ENCODE results near the gene FAM216A.
A peak's percentile ranks its signal among the peaks of the same experiment; 100 is the strongest.

DNA sequence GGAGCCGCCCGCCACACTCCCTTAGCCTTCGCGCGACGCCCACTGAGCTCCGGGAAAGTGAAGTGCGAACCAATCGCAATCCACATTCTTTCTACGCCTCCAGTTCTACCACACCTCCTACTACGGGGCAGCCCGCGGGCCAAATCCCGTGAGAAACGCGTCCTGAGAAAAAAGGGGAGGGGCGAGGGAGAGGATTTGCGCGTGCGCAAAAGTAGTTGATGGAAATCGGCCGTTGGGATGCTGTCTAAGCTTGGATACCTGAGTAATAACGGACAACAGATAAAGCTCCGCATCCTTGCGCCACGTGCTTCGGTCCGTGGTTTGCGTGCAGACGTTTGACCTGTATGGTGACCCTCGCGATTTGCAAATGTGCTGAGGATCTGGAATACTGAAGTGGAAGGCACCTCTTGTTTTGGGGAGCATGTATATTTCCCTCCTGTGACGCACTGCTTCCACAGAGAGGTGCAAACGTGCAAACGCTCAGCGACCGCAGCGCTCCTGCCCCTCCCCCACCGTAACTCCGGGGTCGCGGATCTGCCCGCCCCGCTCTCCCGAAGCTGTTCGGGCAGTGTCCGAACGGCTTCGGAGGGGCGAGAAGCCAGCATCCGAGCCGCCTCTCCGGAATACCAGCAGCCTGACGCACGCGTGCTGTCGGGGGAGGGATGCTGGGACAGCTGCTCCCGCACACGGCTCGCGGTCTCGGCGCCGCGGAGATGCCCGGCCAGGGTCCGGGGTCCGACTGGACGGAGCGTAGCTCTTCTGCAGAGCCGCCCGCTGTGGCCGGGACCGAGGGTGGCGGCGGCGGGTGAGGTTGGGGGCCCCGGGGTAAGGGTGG, at the start of gene FAM216A, which contains the start of gene GPN3:
- no peak for TF ChIP-seq CTCF (IDR thresholded peaks at IDR 0.05; ENCODE audit: poor library complexity, severe bottlenecking)
- TF ChIP-seq, protein P1, sequence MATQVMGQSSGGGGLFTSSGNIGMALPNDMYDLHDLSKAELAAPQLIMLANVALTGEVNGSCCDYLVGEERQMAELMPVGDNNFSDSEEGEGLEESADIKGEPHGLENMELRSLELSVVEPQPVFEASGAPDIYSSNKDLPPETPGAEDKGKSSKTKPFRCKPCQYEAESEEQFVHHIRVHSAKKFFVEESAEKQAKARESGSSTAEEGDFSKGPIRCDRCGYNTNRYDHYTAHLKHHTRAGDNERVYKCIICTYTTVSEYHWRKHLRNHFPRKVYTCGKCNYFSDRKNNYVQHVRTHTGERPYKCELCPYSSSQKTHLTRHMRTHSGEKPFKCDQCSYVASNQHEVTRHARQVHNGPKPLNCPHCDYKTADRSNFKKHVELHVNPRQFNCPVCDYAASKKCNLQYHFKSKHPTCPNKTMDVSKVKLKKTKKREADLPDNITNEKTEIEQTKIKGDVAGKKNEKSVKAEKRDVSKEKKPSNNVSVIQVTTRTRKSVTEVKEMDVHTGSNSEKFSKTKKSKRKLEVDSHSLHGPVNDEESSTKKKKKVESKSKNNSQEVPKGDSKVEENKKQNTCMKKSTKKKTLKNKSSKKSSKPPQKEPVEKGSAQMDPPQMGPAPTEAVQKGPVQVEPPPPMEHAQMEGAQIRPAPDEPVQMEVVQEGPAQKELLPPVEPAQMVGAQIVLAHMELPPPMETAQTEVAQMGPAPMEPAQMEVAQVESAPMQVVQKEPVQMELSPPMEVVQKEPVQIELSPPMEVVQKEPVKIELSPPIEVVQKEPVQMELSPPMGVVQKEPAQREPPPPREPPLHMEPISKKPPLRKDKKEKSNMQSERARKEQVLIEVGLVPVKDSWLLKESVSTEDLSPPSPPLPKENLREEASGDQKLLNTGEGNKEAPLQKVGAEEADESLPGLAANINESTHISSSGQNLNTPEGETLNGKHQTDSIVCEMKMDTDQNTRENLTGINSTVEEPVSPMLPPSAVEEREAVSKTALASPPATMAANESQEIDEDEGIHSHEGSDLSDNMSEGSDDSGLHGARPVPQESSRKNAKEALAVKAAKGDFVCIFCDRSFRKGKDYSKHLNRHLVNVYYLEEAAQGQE (IDR thresholded peaks at IDR 0.05; ENCODE audit: borderline replicate concordance): peak; percentile 94
- no peak for TF ChIP-seq SMC3 (conservative IDR thresholded peaks at IDR 0.05; ENCODE audit: poor library complexity)

All from neural cell (in vitro differentiated cells).